Measurements from ENCODE around the gene ARRB2. TPM values are rescaled to one million over a fixed set of nuclear protein-coding genes. Genes with fewer than 3 reads are reported as not detected.

ARRB2 gene
- total RNA-seq, 2 donors from 2014 or later: 281 to 307 TPM

DNA sequence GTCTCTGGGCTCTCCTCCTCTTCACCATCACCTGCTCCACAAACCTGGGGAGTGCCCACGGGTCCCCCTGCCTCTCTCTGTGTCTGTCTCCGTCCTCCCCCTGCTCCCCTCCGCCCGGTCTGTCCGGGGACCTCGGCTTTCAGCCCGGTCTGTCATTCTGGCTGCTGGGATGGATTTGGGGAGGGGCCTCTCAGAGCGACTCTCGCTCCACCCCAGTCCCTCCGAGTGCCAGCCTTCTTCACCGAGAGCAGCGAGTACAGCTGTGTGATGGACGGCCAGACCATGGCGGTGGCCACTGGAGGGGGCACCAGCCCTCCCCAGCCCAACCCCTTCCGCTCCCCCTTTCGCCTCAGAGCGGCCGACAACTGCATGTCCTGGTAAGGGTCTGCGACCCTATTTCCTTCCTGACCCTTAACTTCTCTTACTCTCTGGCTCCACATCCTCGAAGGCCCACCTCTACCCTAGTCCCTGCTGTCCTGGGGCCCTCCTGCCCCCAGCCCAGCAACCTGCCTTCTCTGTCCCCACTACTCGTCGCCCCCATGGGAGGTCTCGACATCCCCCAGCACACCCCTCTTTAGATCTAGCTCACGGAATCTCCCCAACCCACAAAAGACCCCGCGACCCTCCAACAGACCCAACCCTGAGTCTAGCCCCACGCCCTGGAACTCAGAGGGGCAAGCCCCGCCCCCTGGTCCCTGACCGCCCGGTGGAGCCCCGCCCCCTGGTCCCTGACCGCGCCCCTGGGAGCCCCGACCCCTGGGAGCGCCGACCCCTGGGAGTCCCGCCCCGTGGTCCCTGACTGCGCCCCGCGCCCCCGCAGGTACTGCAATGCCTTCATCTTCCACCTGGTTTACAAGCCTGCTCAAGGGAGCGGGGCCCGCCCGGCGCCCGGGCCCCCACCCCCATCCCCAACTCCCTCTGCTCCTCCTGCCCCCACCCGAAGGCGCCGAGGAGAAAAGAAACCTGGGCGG, 34.9 kb downstream of the ARRB2 start:
- ATAC-seq (replicated peaks): no peak
- no peak overlapping the region for H3K4me3 Mint-ChIP-seq
- H3K4me1 Mint-ChIP-seq: peaks cover 10% of the 10 kb centered on the region
- no peaks in the 10 kb centered on the region for H3K9me3 Mint-ChIP-seq
- no peaks in the 10 kb centered on the region for H3K36me3 Mint-ChIP-seq (ENCODE audit: low read depth)
- H3K27me3 Mint-ChIP-seq: peaks cover 7% of the 10 kb centered on the region
- no peak overlapping the region for H3K27ac Mint-ChIP-seq

DNA sequence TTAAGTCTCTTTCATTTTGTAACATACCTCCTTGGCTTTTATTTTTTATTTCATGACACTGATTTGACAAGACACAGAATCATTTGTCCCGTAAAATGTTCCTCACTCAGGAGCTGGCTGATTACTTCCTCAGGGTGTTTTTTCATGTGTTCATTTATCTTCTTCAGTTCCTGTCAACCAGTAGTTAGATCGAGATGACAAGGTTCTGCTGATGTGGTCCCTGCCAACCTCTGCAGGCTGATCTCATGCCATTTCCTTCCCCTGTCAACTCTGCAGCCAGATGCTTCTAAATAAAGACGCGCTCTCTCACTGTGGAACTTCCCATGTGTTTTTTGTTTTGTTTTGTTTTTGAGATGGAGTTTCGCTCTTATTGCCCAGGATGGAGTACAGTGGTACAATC, 37.4 kb downstream of the ARRB2 start:
- Mint-ChIP-seq H3K4me3 (peak overlapping the region; percentile 63), H3K36me3 (ENCODE audit: low read depth) (no peaks in the 10 kb centered on the region), H3K27ac (peak overlapping the region; percentile 22), H3K4me1 (peaks cover 6% of the 10 kb centered on the region), H3K9me3 (no peaks in the 10 kb centered on the region), H3K27me3 (peaks cover 4% of the 10 kb centered on the region)
- ATAC-seq (replicated peaks): peak; percentile 75

DNA sequence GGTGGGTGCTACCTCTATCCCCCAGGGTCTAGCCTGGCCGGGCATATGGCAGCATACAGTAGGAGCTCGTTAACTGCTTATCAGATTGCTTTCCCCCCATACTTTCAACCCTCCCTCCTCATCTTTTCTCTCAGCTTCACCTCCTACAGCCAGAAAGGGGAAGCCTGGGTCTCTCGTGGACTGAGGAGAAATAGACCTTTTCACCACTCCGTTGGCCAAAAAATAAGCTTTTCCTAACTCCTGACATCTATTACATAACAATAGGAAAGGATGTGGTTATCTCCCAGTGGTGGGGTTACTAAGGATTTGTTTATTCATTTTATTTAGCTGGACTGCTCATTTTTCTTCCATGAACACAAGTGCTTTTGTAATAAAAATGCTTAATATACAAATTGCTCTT, 38.3 kb downstream of the ARRB2 start:
- H3K27me3 Mint-ChIP-seq: peaks cover 6% of the 10 kb centered on the region
- H3K27ac Mint-ChIP-seq: no peak overlapping the region
- H3K36me3 Mint-ChIP-seq (ENCODE audit: low read depth): no peaks in the 10 kb centered on the region
- no peak for ATAC-seq (replicated peaks)
- H3K4me3 Mint-ChIP-seq: peak overlapping the region; percentile 63
- no peaks in the 10 kb centered on the region for H3K9me3 Mint-ChIP-seq
- peaks cover 6% of the 10 kb centered on the region for H3K4me1 Mint-ChIP-seq

DNA sequence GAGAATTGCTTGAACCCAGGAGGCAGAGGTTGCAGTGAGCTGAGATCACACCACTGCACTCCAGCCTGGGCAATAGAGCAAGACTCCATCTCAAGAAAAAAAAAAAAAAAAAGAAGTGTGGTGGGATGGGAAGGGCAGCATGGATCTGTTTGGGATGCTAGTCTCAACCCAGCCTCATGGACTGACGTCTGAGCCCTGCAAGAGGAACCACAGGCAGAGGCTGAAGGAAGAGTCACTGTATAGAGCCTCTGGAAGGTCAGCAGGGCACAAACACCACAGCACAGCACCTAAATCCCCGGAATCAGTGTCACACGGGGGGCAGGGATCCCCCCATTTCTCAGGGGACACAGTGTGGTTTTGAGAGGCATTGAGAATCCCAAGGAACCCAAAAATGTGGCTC, 40.2 kb downstream of the ARRB2 start:
- Mint-ChIP-seq H3K27me3 (peaks cover 18% of the 10 kb centered on the region), H3K36me3 (ENCODE audit: low read depth) (no peaks in the 10 kb centered on the region), H3K4me3 (no peak overlapping the region), H3K9me3 (no peaks in the 10 kb centered on the region), H3K27ac (no peak overlapping the region), H3K4me1 (peaks cover 6% of the 10 kb centered on the region)
- ATAC-seq (replicated peaks): no peak

DNA sequence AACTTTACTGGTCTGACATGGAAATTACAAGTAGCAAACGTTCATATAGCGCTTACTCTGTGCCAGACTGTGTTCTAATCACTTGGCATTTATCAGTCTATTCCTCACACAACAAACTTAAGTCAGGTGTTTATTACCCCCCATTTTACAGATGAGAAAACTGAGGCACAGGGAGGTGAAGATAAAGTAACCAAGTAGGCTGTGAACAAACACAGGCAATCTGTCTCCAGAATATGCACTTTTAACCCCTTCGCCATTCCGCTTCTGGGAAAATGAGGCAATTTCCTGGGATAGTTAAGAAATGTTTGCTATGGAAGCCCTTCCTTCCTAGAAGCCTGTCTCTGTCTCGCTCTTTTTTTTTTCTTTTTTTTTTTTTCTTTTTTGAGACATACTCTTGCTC, 41.5 kb downstream of the ARRB2 start:
- H3K9me3 Mint-ChIP-seq: no peaks in the 10 kb centered on the region
- H3K4me3 Mint-ChIP-seq: no peak overlapping the region
- no peaks in the 10 kb centered on the region for H3K36me3 Mint-ChIP-seq (ENCODE audit: low read depth)
- no peak overlapping the region for H3K27ac Mint-ChIP-seq
- ATAC-seq (replicated peaks): no peak
- H3K4me1 Mint-ChIP-seq: peaks cover 6% of the 10 kb centered on the region
- peaks cover 18% of the 10 kb centered on the region for H3K27me3 Mint-ChIP-seq

DNA sequence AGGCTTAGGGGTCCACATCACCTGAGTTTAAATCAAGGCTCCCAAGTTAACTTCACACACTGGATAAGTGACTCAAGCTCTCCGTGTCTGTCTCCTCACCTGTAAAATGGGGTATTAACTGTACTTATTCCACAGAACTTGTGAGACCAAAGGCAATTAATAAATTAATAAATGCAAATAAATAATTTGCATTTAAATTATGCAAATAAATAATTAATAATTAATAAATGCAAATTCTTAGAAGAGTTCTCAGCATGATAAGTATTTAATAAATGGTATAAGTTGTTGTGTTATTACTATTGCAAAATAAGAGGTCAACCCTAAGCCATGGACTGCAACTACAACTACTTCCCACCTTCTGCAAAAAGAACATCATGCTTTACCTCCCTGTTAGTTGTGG, 43.0 kb downstream of the ARRB2 start:
- Mint-ChIP-seq H3K4me1 (no peaks in the 10 kb centered on the region), H3K9me3 (no peaks in the 10 kb centered on the region), H3K27ac (no peak overlapping the region), H3K4me3 (no peak overlapping the region), H3K36me3 (ENCODE audit: low read depth) (no peaks in the 10 kb centered on the region), H3K27me3 (peaks cover 18% of the 10 kb centered on the region)
- no peak for ATAC-seq (replicated peaks)

DNA sequence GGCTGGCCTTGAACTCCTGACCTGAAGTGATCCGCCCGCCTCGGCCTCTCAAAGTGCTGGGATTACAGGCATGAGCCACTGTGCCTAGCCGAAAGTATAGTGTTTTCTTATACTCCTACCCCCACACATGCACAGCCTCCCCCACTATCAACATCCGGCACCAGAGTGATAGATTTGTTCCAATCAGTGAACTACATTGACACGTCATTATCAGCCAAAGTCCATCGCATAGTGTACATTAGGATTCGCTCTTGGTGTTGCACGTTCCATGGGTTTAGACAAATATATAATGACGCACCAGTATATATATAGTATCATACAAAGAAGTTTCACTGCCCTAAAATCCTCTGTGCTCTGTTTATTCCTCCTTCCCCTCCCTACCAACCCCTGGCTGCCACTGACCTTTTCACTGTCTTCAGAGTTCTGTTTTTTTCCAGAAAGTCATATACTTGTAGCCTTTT, 49.4 kb downstream of the ARRB2 start:
- Mint-ChIP-seq H3K4me1 (no peaks in the 10 kb centered on the region), H3K27me3 (peaks cover 8% of the 10 kb centered on the region), H3K36me3 (ENCODE audit: low read depth) (no peaks in the 10 kb centered on the region), H3K9me3 (no peaks in the 10 kb centered on the region), H3K4me3 (no peak overlapping the region), H3K27ac (no peak overlapping the region)
- no peak for ATAC-seq (replicated peaks)

DNA sequence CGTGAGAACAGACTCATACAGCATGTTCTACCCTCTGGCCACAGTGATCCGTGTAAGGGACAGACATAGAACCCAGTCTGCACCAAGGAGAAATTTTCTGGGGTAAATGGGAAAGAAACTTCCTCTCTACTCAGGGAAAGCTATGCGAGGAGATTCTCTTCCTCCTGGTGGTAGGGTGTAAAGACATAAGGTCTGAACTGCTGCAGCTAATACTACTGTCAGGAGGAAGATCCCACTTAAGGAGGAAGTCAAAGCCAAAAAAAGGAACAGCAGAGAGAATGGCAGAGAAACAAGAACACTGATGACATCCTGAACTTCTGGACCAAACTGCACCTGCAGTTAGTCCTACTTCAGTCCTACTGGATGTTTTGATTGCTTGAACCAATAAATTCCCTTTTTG, 54.2 kb downstream of the ARRB2 start:
- no peaks in the 10 kb centered on the region for H3K4me1 Mint-ChIP-seq
- no peak overlapping the region for H3K27ac Mint-ChIP-seq
- no peak for ATAC-seq (replicated peaks)
- no peak overlapping the region for H3K4me3 Mint-ChIP-seq
- H3K27me3 Mint-ChIP-seq: peaks cover 4% of the 10 kb centered on the region
- H3K36me3 Mint-ChIP-seq (ENCODE audit: low read depth): no peaks in the 10 kb centered on the region
- H3K9me3 Mint-ChIP-seq: no peaks in the 10 kb centered on the region

DNA sequence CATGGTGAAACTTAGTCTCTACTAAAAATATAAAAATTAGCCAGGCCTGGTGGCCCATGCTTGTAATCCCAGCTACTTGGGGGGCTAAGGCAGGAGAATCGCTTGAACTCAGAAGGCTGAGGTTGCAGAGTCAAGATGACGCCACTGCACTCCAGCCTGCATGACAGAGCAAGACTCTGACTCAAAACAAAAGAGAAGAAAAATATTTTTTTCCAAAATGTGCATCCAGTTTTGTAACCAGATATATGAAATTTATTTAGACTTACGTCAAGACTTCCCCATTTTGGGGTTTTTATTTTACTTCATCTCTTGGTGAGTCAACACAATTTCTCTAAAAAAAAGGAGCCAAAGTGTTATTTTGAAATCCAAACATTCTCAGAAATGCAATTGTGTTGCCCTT, 55.8 kb downstream of the ARRB2 start:
- no peaks in the 10 kb centered on the region for H3K4me1 Mint-ChIP-seq
- H3K27me3 Mint-ChIP-seq: peaks cover 4% of the 10 kb centered on the region
- no peak overlapping the region for H3K27ac Mint-ChIP-seq
- H3K4me3 Mint-ChIP-seq: no peak overlapping the region
- H3K9me3 Mint-ChIP-seq: no peaks in the 10 kb centered on the region
- ATAC-seq (replicated peaks): no peak
- H3K36me3 Mint-ChIP-seq (ENCODE audit: low read depth): no peaks in the 10 kb centered on the region

DNA sequence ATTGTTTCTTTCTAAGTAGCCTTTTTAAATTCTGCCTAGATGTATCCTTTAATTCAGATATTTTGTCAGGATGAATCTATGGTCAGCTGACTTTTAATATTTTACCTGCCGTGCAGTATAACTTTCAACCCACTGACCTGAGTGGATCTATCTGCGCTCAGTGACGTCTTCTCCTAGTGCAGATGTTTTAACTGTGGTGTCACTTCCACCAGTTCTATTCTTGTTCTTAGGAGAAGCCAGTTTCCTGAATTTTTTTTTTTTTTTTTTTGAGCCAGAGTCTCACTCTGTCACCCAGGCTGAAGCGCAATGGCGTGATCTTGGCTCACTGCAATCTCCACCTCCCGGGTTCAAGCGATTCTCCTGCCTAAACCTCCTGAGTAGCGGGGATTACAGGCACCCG, 56.3 kb downstream of the ARRB2 start:
- Mint-ChIP-seq H3K4me1 (peaks cover 3% of the 10 kb centered on the region), H3K27me3 (peaks cover 6% of the 10 kb centered on the region), H3K4me3 (no peak overlapping the region), H3K27ac (no peak overlapping the region), H3K36me3 (ENCODE audit: low read depth) (no peaks in the 10 kb centered on the region), H3K9me3 (no peaks in the 10 kb centered on the region)
- no peak for ATAC-seq (replicated peaks)

DNA sequence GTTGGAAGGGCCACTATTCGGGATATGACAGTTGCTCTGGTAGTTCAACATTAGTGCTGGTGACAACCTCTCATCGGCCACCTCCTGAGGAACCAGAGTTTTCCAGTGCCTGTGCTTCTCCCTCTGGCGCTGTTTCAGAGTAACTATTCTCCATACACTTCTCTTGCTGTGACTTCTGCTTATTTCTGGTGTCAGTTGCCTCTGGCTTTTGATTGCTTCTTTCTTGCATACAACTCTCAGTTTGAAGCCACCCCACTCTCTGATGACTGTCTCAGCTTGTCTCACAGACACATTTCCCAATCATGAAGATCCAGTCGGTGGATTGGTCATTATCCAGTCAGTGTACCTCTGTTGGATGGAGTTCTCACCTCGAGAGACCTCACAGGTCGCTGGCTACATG, 57.9 kb downstream of the ARRB2 start:
- Mint-ChIP-seq H3K4me3 (no peak overlapping the region), H3K9me3 (no peaks in the 10 kb centered on the region), H3K36me3 (ENCODE audit: low read depth) (no peaks in the 10 kb centered on the region), H3K27ac (no peak overlapping the region), H3K4me1 (peaks cover 6% of the 10 kb centered on the region), H3K27me3 (peaks cover 8% of the 10 kb centered on the region)
- no peak for ATAC-seq (replicated peaks)

DNA sequence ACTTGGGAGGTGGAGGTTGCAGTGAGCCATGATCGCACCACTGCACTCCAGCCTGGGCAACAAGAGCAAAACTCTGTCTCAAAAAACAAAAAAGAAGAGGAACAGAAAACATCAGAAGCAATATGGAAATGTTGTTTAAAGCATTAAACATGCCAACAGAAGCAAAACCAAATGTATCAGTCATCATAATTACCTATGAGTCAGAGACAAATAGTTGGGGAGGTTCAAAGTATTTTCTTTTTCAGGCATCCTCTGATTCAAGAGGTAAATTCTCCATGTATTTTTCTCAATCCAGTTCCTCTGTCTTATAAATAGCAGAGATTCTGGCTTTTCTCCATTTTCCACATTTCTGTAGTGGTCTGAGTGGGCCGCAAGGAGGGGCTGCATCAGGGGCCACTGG, 59.2 kb downstream of the ARRB2 start:
- Mint-ChIP-seq H3K4me1 (peaks cover 6% of the 10 kb centered on the region), H3K27ac (no peak overlapping the region), H3K4me3 (no peak overlapping the region), H3K27me3 (peaks cover 11% of the 10 kb centered on the region), H3K36me3 (ENCODE audit: low read depth) (no peaks in the 10 kb centered on the region), H3K9me3 (no peaks in the 10 kb centered on the region)
- ATAC-seq (replicated peaks): no peak

Other genes starting within 250 kb of the ARRB2 start
- gene SPNS2, start 211.8 kb upstream of the ARRB2 start, total RNA-seq: under 1 TPM in 1 of 2 donors, not detected in 1; 0.45 TPM
- 10 to 100 TPM; 47.5 to 95.4 TPM for gene MYBBP1A, start 155.2 kb upstream of the ARRB2 start, total RNA-seq
- not detected for gene GGT6, start 150.1 kb upstream of the ARRB2 start, total RNA-seq
- not detected for gene SMTNL2, start 126.1 kb upstream of the ARRB2 start, total RNA-seq
- under 1 TPM in 1 of 2 donors, not detected in 1; 0.24 TPM for gene ALOX15, start 69.0 kb upstream of the ARRB2 start, total RNA-seq
- gene PELP1, start 6.5 kb upstream of the ARRB2 start, total RNA-seq: 100 to 1,000 TPM in 1 of 2 donors, 10 to 100 TPM in 1; 87.1 to 107 TPM
- 10 to 100 TPM; 25.3 to 25.7 TPM for gene MED11, start 20.8 kb downstream of the ARRB2 start, total RNA-seq
- under 1 TPM in 1 of 2 donors, not detected in 1; 0.42 TPM for gene ZMYND15, start 29.2 kb downstream of the ARRB2 start, total RNA-seq
- 1 to 10 TPM; 2.7 to 6.7 TPM for gene CXCL16, start 29.3 kb downstream of the ARRB2 start, total RNA-seq
- gene TM4SF5, start 61.3 kb downstream of the ARRB2 start, total RNA-seq: not detected
- not detected for gene VMO1, start 75.7 kb downstream of the ARRB2 start, total RNA-seq
- gene GLTPD2, start 78.3 kb downstream of the ARRB2 start, total RNA-seq: not detected
- gene PSMB6, start 85.5 kb downstream of the ARRB2 start, total RNA-seq: 100 to 1,000 TPM in 1 of 2 donors, 10 to 100 TPM in 1; 91.0 to 169 TPM
- 10 to 100 TPM; 23.3 to 35.0 TPM for gene PLD2, start 96.5 kb downstream of the ARRB2 start, total RNA-seq
- gene MINK1, start 122.7 kb downstream of the ARRB2 start, total RNA-seq: 100 to 1,000 TPM in 1 of 2 donors, 10 to 100 TPM in 1; 68.6 to 127 TPM
- gene C17orf107, start 188.9 kb downstream of the ARRB2 start, total RNA-seq: 1 to 10 TPM in 1 of 2 donors, under 1 TPM in 1; 0.67 to 3.4 TPM
- gene CHRNE, start 192.5 kb downstream of the ARRB2 start, total RNA-seq: under 1 TPM; 0.35 to 0.69 TPM
- gene GP1BA, start 221.6 kb downstream of the ARRB2 start, total RNA-seq: under 1 TPM in 1 of 2 donors, not detected in 1; 0.11 TPM
- 10 to 100 TPM; 54.7 to 68.5 TPM for gene SLC25A11, start 229.4 kb downstream of the ARRB2 start, total RNA-seq
- 100 to 1,000 TPM; 184 to 197 TPM for gene RNF167, start 229.6 kb downstream of the ARRB2 start, total RNA-seq
- 1,000 to 10,000 TPM; 1,346 to 1,950 TPM for gene PFN1, start 237.9 kb downstream of the ARRB2 start, total RNA-seq
- 10 to 100 TPM; 27.4 to 30.3 TPM for gene ENO3, start 240.5 kb downstream of the ARRB2 start, total RNA-seq

All from activated T-helper 17 cell treated with anti-CD3 and anti-CD28 coated beads, Interleukin-2, amount 50 U/mL, for 72 hours (primary cell).